GM19025 (cell line): ENCODE results near the gene TFDP2.
"Not testable (repeated sequence)": the region's sequence is repeated elsewhere in the genome, so short reads cannot be mapped to it uniquely, and the experiment has no call there.

ENCODE experiments used
- ATAC-seq: cut with Tn5 transposase; IDR thresholded peaks from one replicate; pipeline ENCODE4 v1.9.1; 2021; ENCODE audit warnings: mild to moderate bottlenecking, low read depth, moderate library complexity; ENCODE audit not compliant: unreplicated experiment

The TFDP2 gene

GRCh38 chr3:142027735-142028134 is 121.6 kb downstream of the TFDP2 start:
- ATAC-seq = no peak

GRCh38 chr3:142027300-142027699 is 122.0 kb downstream of the TFDP2 start:
- no peak for ATAC-seq

DNA sequence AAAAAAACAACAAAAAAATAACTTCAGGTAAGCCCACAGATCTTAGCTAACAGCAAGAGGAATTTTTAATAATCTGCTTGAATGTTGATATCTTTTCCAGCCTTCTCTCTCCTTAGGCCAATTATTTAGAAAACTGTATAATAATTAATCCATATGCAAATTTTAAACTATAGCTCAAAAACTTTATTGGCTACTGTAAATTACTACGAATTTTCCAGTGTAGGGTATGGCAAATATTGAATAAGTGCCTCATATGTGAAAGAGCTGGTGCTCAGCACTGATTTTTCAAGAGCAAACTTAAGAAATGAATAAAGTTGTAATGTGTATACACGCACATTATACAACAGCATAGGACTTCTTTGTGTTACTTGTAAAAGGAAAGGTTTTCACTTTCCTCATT is 123.0 kb downstream of the TFDP2 start:
- no peak for ATAC-seq

DNA sequence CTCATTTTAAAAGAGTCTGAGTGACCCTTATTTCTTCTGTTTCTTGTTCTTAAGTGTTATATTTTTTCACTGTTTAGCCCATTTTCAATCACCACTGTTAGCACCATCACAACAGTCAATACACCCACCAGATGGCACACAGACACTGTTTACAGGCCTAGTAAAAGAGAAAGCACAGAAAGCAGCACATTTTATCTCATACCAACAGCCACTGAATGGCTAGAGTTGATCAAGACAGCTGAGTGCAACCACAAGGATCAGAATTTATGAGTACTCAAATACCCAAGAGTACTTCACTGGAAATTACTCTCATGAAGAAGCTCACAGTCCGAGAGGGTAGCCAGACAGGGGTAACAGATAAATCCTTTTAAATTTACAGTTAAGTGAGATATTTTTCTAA is 127.0 kb downstream of the TFDP2 start:
- peak; percentile 54 for ATAC-seq

- no peak for ATAC-seq
Measured at GRCh38 chr3:142021127-142021526, 128.2 kb downstream of the TFDP2 start.

DNA sequence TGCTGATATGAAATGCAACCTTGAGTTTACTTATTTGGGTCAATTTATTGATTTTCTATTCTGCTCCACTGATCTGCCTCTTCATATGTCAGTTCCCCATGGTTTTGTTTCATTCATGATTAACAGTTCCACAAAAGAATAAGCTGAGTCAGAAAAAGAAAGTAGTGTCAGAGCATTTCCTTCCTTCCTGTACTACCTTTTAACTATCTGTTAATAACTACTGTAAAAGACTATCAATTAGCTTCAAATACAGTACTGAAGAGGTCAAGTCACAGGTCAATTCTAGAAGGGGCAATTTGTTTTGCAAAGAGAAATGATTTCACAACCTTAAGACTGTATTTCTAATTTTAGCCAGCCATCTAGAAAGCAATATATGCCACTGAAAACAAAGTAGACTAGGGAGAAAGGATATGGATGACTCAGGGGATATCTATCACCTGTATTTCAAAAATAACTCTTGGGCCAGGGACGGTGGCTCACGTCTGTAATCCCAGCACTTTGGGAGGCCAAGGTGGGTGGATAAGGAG is 129.5 kb downstream of the TFDP2 start:
- peak; percentile 78 for ATAC-seq

DNA sequence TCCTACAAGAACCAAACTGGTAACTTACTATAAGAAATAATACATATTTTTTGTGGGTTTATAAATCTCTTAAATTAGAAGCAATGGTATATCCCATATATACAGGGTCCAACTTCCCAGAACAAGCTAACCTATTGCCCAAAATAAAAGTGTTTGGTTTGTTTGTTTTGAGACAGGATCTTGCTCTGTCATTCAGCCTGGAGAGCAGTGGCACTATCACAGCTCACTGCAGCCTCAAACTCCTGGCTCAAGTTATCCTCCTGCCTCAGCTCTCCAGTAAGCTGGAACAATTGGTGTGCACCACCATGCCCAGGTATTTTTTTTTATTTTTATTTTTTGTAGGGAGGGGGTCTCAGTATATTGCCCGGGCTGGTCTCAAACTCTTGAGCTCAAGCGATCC is 135.4 kb downstream of the TFDP2 start:
- no peak for ATAC-seq

DNA sequence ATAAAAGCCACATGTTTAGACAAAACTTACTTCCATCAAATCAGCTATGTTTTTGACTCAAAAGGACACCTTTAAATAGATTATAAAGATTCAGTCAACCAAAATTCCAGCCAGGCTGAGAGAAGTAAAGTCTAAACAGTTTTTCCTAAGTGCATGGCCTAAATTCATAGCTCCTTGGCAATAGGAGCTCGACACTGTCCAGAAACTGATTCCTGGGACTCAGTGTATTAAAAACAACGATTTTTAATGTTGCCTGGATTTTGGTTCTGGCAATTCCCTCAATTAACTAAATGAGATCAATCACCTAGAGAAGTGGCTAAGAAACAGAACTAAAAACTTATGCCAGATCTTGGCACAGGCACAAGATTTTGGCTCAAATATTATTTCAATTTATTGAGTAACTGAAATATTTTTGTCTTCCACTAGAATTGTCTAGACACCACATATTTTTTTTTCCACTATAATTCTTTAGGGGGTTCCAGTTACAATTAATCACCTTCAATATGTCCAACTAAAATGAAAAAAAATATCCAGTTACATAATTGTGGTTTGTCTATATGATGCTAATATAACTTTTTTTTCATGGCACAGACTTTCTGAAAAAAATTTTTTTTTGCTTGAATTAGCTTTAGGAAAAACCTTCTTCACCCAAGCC is 135.9 kb downstream of the TFDP2 start:
- ATAC-seq = no peak

- no peak for ATAC-seq
Measured at GRCh38 chr3:142009029-142009428, 140.3 kb downstream of the TFDP2 start.

GRCh38 chr3:142007710-142008399 is 141.5 kb downstream of the TFDP2 start:
- no peak for ATAC-seq

DNA sequence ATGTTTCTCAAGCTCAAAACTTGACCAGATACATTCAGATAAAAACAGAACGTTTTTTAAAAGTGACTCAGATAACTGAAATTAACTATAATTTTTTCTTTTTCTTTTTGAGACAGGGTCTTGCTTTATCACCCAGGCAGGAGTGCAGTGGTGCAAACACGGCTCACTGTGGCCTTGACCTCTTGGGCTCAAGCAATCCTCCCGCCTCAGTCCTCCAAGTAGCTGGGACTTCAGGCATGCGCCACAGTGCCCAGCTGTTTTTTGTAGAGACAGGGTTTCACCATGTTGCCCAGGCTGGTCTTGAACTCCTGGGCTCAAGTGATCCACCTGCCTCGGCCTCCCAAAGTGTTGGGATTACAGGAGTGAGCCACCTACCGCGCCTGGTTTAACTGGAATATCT is 144.4 kb downstream of the TFDP2 start:
- not testable (repeated sequence) for ATAC-seq

- no peak for ATAC-seq
Measured at GRCh38 chr3:142004025-142004424, 145.3 kb downstream of the TFDP2 start.

- no peak for ATAC-seq
Measured at GRCh38 chr3:142003291-142003690, 146.1 kb downstream of the TFDP2 start.

- no peak for ATAC-seq
Measured at GRCh38 chr3:142000325-142000870, 148.9 kb downstream of the TFDP2 start.

DNA sequence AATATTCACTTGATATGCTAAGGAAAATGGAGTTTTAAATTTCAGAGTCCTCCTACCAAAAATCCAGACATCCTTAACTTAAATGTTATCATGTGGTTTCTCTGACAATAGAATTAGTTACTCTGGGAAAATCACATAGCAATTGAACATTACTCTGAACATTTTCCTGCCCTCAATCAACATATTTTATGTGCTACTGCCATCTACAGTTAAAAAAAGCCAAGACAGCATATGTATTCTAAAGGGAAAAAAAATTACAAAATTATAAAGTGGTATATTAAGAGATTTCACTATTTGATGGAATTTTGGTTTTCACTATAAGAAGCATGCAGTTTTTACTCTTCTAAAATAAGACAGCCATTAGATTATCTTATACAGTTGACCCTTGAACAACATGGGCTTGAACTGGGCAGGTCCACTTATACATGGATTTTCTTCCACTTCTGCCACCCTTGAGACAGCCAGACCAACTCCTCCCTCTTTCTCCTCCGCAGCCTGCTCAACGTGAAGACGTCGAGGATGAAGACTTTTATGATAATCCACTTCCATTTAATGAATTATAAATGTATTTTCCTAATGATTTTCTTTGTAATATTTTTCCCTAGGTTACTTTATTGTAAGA is 150.6 kb downstream of the TFDP2 start:
- no peak for ATAC-seq

GRCh38 chr3:141996437-141996836 is 152.9 kb downstream of the TFDP2 start:
- peak; percentile 50 for ATAC-seq

DNA sequence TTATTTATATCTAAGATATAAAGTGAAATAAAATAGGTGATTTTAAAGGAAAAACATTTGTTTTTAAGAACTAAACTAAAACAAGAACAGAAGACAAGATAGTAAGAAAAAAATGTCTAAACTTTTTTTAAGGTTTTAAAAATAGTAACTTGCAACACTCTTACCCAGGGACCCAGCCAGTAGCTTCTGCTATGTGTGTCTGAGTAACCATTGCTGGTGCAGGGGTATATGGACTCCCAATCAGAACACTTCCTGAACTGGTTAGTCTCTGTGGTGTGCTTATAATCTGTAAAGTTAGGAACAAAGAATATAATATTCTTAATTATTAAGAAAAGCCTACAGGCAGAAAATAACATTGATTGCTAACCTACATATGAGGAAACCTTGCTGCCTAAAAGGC is 154.5 kb downstream of the TFDP2 start:
- ATAC-seq = no peak

DNA sequence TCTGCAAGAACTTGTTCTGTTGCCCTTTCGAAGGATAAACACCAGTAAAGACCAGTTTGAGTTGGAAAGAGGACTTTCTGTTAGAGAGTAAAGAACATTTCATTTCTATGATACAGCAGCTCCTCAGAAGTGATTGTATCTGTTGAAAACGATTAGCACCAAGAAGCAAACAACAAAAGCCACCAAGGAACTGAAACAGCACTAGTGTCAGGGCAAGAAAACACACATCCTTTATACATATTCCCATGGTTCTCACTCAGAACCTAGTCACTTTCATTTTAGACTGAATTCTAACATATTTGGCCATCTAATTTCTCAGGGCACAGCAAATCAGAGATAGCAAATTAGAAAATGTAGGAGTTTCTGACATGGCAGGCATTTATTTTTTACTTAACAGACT is 156.8 kb downstream of the TFDP2 start:
- peak; percentile 39 for ATAC-seq

- no peak for ATAC-seq
Measured at GRCh38 chr3:141986548-141987107, 162.7 kb downstream of the TFDP2 start.

- no peak for ATAC-seq
Measured at GRCh38 chr3:141981084-141981483, 168.3 kb downstream of the TFDP2 start.

- ATAC-seq = no peak
Measured at GRCh38 chr3:141979050-141979671, 170.2 kb downstream of the TFDP2 start.
